Stimulated activated CD4-positive, alpha-beta T cell treated with anti-CD3 and anti-CD28 coated beads, Interleukin-12 subunit alpha, Interleukin-12 subunit beta, amount 100 ng/mL, for 4 hours (primary cell): ENCODE measurements around the gene ARFGEF2.
"Not testable (repeated sequence)": the region's sequence is repeated elsewhere in the genome, so short reads cannot be mapped to it uniquely, and the experiment has no call there.

ENCODE experiments used
- DNase-seq: peaks from one replicate; pipeline ENCODE4 v3.0.0-alpha.2; 2020

ARFGEF2 gene

GRCh38 chr20:48921168-48921882 is at the start of gene ARFGEF2:
Gene ARFGEF2, plus strand, starts transcription at chr20:48921711. Its CDS starts 179 bp downstream, at chr20:48921890.
- DNase-seq = peak; percentile 92

GRCh38 chr20:48875233-48875913 is 46.1 kb upstream of the ARFGEF2 start:
- no peak for DNase-seq

- DNase-seq = no peak
Measured at GRCh38 chr20:48875914-48876240, 45.6 kb upstream of the ARFGEF2 start.

GRCh38 chr20:48877304-48877703 is 44.2 kb upstream of the ARFGEF2 start:
- no peak for DNase-seq

GRCh38 chr20:48878534-48879248 is 42.8 kb upstream of the ARFGEF2 start:
- DNase-seq = no peak

- DNase-seq = no peak
Measured at GRCh38 chr20:48879612-48880245, 41.8 kb upstream of the ARFGEF2 start.

- DNase-seq = no peak
Measured at GRCh38 chr20:48880331-48880730, 41.2 kb upstream of the ARFGEF2 start.

- no peak for DNase-seq
Measured at GRCh38 chr20:48880981-48881657, 40.4 kb upstream of the ARFGEF2 start.

- no peak for DNase-seq
Measured at GRCh38 chr20:48885237-48885636, 36.3 kb upstream of the ARFGEF2 start.

- no peak for DNase-seq
Measured at GRCh38 chr20:48886194-48886593, 35.3 kb upstream of the ARFGEF2 start.

GRCh38 chr20:48886811-48887210 is 34.7 kb upstream of the ARFGEF2 start:
- DNase-seq = no peak

- not testable (repeated sequence) for DNase-seq
Measured at GRCh38 chr20:48888517-48888916, 33.0 kb upstream of the ARFGEF2 start.

GRCh38 chr20:48889140-48889790 is 32.2 kb upstream of the ARFGEF2 start:
- no peak for DNase-seq

GRCh38 chr20:48891235-48892048 is 30.1 kb upstream of the ARFGEF2 start:
- DNase-seq = no peak

GRCh38 chr20:48892049-48892470 is 29.5 kb upstream of the ARFGEF2 start:
- no peak for DNase-seq

- DNase-seq = no peak
Measured at GRCh38 chr20:48892891-48893290, 28.6 kb upstream of the ARFGEF2 start.

- no peak for DNase-seq
Measured at GRCh38 chr20:48893374-48893773, 28.1 kb upstream of the ARFGEF2 start.

- DNase-seq = no peak
Measured at GRCh38 chr20:48897305-48898010, 24.1 kb upstream of the ARFGEF2 start.

GRCh38 chr20:48898210-48898609 is 23.3 kb upstream of the ARFGEF2 start:
- DNase-seq = no peak

- DNase-seq = no peak
Measured at GRCh38 chr20:48898896-48899530, 22.5 kb upstream of the ARFGEF2 start.
